RWPE2 (cell line): ENCODE measurements around the gene NTHL1.

Experiments used
- ATAC-seq: fragments of 200-7000 bp; cut with Tn5 transposase; 3 replicates; pipeline ENCODE4 v1.9.1; 2021; ENCODE audit warnings: low read depth
- DNase-seq: peaks from one replicate; pipeline ENCODE4 v3.0.0-alpha.2; 2020; ENCODE audit warnings: low spot score
- H3K27ac ChIP-seq: fragments of 450-650 bp; 2 replicates; pipeline ENCODE4 v1.5.1; 2017; ENCODE audit warnings: mild to moderate bottlenecking; ENCODE audit not compliant: poor library complexity, severe bottlenecking
- H3K27me3 ChIP-seq: fragments of 250-450 bp; sonication (Bioruptor Pico); 2 replicates; pipeline ENCODE4 v1.5.1; 2021; ENCODE audit warnings: mild to moderate bottlenecking, moderate library complexity; ENCODE audit not compliant: insufficient read depth, poor library complexity, severe bottlenecking
- H3K36me3 ChIP-seq: fragments of 250-450 bp; sonication (Bioruptor Pico); 2 replicates; pipeline ENCODE4 v1.5.1; 2020; ENCODE audit warnings: low read depth, mild to moderate bottlenecking, moderate library complexity
- H3K4me1 ChIP-seq: fragments of 250-450 bp; sonication (Bioruptor Pico); 2 replicates; pipeline ENCODE4 v1.5.1; 2021; ENCODE audit warnings: mild to moderate bottlenecking, moderate library complexity; ENCODE audit not compliant: insufficient read depth, poor library complexity, severe bottlenecking
- H3K4me3 ChIP-seq: fragments of 250-450 bp; sonication (Bioruptor Pico); 2 replicates; pipeline ENCODE4 v1.5.1; 2021; ENCODE audit warnings: mild to moderate bottlenecking, moderate library complexity; ENCODE audit not compliant: severe bottlenecking
- H3K9me3 ChIP-seq: fragments of 250-450 bp; sonication (Bioruptor Pico); 2 replicates; pipeline ENCODE4 v1.5.1; 2021; ENCODE audit warnings: mild to moderate bottlenecking, moderate library complexity; ENCODE audit not compliant: severe bottlenecking
- TF ChIP-seq, protein P1 (sequence below): fragments of 450-650 bp; IDR thresholded peaks from one replicate; pipeline ENCODE4 v1.5.1; 2017; ENCODE audit warnings: mild to moderate bottlenecking, moderate library complexity; ENCODE audit not compliant: poor library complexity, severe bottlenecking

NTHL1 gene

GRCh38 chr16:2009791-2010510 lies 37.7 kb downstream of the NTHL1 start, which contains the start of gene ZNF598:
Gene ZNF598 (minus strand): TSS chr16:2009821.
- ATAC-seq: peak; percentile 74
- DNase-seq: no peak
- TF ChIP-seq, protein P1, sequence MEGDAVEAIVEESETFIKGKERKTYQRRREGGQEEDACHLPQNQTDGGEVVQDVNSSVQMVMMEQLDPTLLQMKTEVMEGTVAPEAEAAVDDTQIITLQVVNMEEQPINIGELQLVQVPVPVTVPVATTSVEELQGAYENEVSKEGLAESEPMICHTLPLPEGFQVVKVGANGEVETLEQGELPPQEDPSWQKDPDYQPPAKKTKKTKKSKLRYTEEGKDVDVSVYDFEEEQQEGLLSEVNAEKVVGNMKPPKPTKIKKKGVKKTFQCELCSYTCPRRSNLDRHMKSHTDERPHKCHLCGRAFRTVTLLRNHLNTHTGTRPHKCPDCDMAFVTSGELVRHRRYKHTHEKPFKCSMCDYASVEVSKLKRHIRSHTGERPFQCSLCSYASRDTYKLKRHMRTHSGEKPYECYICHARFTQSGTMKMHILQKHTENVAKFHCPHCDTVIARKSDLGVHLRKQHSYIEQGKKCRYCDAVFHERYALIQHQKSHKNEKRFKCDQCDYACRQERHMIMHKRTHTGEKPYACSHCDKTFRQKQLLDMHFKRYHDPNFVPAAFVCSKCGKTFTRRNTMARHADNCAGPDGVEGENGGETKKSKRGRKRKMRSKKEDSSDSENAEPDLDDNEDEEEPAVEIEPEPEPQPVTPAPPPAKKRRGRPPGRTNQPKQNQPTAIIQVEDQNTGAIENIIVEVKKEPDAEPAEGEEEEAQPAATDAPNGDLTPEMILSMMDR: no peak
- Histone ChIP-seq H3K4me3 (peak within 1 kb of the TSS; percentile 77), H3K9me3 (no peaks in the 10 kb centered on the region), H3K4me1 (peaks cover 9% of the 10 kb centered on the region), H3K27ac (peak within 1 kb of the TSS; percentile 85), H3K36me3 (peaks cover 25% of the 10 kb centered on the region), H3K27me3 (no peaks in the 10 kb centered on the region)

- DNase-seq: no peak
- H3K9me3 ChIP-seq: no peaks in the 10 kb centered on the region
- H3K4me3 ChIP-seq: peak overlapping the region; percentile 77
- TF ChIP-seq, protein P1: no peak
- peak overlapping the region; percentile 85 for H3K27ac ChIP-seq
- H3K4me1 ChIP-seq: peaks cover 7% of the 10 kb centered on the region
- no peaks in the 10 kb centered on the region for H3K27me3 ChIP-seq
- peaks cover 30% of the 10 kb centered on the region for H3K36me3 ChIP-seq
- ATAC-seq: no peak
These were observed 38.4 kb downstream of the NTHL1 start for GRCh38 chr16:2009164-2009711.

DNA sequence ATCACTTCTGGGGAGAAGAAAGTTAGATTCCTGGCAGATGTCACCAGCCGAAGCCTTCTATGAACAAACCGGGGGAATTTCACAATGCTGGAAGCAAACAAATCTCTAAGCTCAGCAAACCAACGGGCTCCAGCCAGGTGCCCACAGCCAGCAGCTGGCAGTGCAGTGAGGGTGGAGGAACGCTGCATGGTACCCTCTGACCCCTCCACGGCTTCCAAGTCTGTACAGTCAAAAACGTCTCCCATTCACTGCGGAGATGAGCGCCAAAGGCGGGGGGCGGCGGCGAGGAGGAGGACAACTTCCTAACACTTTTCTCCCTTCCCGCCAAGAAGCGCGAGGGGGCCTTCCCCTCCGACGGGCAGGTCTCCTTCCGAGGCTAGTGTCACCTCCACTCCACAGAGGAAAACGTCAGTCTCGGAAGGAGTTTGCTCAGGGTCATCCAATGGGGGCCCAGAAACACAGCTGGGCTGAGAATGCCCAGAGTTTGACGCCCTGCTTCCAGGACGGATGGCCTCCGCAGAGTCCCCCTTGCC lies 38.9 kb downstream of the NTHL1 start:
- peak overlapping the region; percentile 77 for H3K4me3 ChIP-seq
- no peaks in the 10 kb centered on the region for H3K27me3 ChIP-seq
- no peaks in the 10 kb centered on the region for H3K9me3 ChIP-seq
- ATAC-seq: no peak
- DNase-seq: no peak
- peak overlapping the region; percentile 85 for H3K27ac ChIP-seq
- peaks cover 7% of the 10 kb centered on the region for H3K4me1 ChIP-seq
- peaks cover 33% of the 10 kb centered on the region for H3K36me3 ChIP-seq
- TF ChIP-seq, protein P1: no peak

DNA sequence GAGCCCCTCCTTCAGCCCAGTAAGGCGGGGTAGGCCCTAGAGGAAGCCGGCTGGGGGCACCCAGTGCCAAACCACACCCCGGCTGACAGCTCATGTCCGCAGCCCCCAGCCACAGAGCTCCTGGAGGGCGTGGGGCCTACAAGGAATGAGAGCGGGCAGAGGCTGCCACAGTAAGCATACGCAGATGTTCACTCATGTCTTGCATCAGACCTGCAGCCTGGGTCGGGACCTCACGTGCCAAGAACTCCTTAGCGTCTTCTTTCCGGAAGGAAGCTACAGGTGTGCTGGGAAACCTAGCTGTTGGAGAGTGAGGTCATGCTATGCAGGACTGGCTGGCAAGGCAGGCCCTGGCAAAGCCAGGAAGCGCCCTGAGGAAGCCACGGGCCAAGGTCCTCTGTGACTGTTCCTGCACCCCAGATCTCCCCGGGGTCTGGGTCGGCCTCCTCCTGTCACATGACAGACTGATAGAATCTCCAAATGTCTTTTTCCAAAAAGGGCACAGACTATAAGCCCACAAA lies 39.6 kb downstream of the NTHL1 start:
- peak; percentile 95 for DNase-seq

More for the DNA sequence above, 39.6 kb downstream of the NTHL1 start:
- peak; percentile 76 for ATAC-seq
- peaks cover 7% of the 10 kb centered on the region for H3K4me1 ChIP-seq
- H3K4me3 ChIP-seq: peak overlapping the region; percentile 77
- H3K9me3 ChIP-seq: no peaks in the 10 kb centered on the region
- TF ChIP-seq, protein P1: no peak
- no peaks in the 10 kb centered on the region for H3K27me3 ChIP-seq
- H3K36me3 ChIP-seq: peaks cover 39% of the 10 kb centered on the region
- H3K27ac ChIP-seq: peak overlapping the region; percentile 85
